Upper lobe of left lung (tissue), 4 donors: ENCODE results near the gene MYZAP.

Experiments used
- EP300 ChIP-seq, 4 donors: sonication (generic); formaldehyde crosslinking; IDR thresholded peaks; one replicate each; pipeline ENCODE4 v1.5.1; 2017; ENCODE audit warnings: antibody characterized with exemption in 4 of 4, control low read depth in 2 of 4
- POLR2AphosphoS5 ChIP-seq, 2 donors: sonication (generic); formaldehyde crosslinking; IDR thresholded peaks; one replicate each; pipeline ENCODE4 v1.5.1; 2017; ENCODE audit warnings: antibody characterized with exemption in 2 of 2
- TF ChIP-seq, protein P1 (sequence below), 6 experiments: fragments of 450-650 bp in 4 of 6; fragments of 200-600 bp in 2 of 6; sonication (generic) in 2 of 6; IDR thresholded peaks; one replicate each; pipeline ENCODE4 v1.5.1; 2016 to 2019; ENCODE audit warnings: antibody characterized with exemption in 6 of 6

DNA sequence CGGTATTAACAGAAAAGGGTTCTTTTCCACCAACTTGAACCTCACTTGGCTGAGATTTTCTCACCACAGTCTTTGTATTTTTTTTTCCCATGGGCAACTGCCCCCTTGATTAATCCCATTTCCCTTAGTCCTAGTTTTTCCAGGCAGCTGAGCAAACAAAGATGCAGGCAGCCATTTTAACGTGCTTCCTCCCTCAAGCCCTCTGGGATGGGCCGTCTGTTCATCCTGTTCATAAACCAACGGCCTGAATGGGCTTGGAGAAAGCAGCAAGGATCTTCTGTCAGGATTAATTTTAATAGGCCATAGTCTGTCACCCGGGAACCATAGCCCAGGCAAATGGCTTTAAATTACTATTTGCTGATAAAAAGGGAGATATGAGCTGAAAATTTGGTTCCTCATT is 104.4 kb downstream of the MYZAP start:
- TF ChIP-seq EP300 (IDR thresholded peaks at IDR 0.05) (no peak), POLR2AphosphoS5 (IDR thresholded peaks at IDR 0.05) (no peak)
- TF ChIP-seq, protein P1, sequence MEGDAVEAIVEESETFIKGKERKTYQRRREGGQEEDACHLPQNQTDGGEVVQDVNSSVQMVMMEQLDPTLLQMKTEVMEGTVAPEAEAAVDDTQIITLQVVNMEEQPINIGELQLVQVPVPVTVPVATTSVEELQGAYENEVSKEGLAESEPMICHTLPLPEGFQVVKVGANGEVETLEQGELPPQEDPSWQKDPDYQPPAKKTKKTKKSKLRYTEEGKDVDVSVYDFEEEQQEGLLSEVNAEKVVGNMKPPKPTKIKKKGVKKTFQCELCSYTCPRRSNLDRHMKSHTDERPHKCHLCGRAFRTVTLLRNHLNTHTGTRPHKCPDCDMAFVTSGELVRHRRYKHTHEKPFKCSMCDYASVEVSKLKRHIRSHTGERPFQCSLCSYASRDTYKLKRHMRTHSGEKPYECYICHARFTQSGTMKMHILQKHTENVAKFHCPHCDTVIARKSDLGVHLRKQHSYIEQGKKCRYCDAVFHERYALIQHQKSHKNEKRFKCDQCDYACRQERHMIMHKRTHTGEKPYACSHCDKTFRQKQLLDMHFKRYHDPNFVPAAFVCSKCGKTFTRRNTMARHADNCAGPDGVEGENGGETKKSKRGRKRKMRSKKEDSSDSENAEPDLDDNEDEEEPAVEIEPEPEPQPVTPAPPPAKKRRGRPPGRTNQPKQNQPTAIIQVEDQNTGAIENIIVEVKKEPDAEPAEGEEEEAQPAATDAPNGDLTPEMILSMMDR (IDR thresholded peaks at IDR 0.05): no peak
